GF-D8 (cell line): ENCODE measurements around the gene SS18.
"Not testable (repeated sequence)": the region's sequence is repeated elsewhere in the genome, so short reads cannot be mapped to it uniquely, and the experiment has no call there.

Experiments used
- DNase-seq: peaks from one replicate; lab custom pipeline; 2025; lab: John Stamatoyannopoulos, UW

SS18 gene, protein sequence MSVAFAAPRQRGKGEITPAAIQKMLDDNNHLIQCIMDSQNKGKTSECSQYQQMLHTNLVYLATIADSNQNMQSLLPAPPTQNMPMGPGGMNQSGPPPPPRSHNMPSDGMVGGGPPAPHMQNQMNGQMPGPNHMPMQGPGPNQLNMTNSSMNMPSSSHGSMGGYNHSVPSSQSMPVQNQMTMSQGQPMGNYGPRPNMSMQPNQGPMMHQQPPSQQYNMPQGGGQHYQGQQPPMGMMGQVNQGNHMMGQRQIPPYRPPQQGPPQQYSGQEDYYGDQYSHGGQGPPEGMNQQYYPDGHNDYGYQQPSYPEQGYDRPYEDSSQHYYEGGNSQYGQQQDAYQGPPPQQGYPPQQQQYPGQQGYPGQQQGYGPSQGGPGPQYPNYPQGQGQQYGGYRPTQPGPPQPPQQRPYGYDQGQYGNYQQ

DNA sequence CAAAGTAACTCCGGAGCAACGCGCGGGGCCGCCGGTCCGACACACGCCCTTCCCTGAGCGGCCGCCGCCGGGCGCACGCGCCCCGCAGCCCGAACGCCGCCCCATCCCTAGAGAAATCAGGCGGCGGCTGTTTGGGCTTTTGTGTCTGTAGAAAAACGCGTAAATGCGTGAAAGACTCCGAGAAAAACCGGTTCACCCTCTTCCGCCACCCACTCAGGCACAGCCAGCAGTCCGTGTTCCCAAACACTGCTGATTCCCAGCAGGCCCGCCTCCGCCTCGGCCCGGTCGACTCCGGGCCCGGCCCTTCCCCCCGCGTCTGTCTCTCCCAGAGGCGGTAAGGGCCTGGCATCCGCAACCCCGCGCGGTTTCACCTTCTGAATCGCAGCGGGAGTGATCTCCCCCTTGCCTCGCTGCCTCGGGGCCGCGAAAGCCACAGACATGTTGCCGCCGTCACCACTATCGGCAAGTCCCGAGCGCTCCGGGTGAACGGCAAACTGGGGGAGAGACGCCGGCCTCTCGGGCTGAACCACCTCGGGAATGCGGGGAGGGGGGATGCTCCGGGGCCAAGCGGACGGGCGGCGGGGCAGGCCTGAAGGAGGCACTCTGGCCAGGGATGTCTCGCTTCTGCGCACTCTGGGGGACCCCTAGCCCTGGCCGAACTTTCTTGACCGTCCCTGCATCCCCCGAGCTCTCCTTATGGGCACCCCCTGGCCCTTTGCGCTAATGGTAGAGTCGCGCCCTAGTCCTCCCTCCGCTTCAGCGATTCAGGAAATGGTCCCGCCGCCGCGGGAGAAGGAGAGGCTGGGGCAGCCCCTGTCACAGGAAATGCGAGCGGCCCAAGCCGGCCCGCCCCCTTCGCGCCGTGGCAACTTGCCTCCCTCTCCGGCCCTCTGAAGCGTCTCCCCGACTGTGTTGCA is at the start of gene SS18:
Gene SS18, minus strand, starts transcription at position 484 of the 917 bp plus-strand sequence. Its CDS starts 44 bp downstream, at position 440.
- DNase-seq: peak; percentile 89

DNA sequence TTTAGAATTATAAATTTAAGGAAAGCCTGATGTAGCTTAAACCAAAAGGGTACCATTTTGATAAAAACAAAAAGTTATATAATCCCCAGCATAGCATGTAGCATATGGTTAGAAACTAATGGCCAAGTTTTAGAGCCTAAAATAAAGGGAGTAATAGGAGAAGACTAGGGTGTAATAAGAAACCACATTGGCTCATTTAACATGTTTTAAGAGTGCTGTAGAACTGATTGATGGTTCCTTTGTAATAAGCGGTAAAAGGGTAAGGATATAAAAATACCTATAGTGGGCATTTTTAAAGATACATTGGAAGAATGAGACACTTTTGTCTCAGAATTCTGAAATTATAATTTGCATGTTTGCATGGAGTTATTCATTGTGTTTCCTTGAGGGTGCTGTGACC is 45.1 kb upstream of the SS18 start:
- no peak for DNase-seq

DNA sequence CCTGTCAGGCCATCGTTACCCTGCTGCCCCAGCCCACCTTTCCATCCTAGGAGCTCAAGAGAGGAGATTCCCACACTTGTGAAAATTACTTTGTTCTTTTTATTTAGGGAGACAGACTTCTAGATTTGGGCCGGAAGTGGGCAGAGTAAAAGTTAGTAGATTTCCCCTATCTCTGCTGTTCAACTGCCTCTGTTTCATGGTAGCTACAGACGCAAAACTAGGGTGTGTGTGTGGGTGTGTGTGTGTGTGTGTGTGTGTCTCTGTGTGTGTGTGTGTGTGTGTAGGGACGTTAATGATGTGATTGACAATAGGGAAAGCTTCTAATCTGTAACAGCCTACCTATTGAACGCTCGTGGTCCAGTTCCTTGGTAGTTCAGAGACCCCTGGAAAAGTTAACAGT is 43.7 kb upstream of the SS18 start:
- DNase-seq: no peak

DNA sequence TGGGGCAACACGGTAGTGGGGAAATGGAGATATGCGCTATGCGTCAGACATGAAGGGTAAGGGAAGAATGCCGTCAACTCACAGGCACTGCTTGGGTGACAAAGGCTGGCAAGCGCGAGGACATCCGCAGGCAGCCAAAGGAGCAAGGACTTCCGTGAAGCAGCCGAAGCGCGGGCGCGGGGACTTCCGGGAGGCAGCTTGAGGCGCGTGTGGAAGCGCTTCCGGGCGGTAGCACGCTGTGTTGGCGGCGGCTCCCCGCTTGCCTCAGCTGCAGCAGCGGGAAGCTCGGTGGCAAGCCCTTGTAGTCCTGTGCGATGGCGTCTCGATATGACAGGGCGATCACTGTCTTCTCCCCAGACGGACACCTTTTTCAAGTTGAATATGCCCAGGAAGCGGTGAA is 43.2 kb upstream of the SS18 start, which contains the start of gene PSMA8:
Gene PSMA8, plus strand, starts transcription at position 218 of the 400 bp plus-strand sequence. Its CDS starts 97 bp downstream, at position 315.
- no peak for DNase-seq

DNA sequence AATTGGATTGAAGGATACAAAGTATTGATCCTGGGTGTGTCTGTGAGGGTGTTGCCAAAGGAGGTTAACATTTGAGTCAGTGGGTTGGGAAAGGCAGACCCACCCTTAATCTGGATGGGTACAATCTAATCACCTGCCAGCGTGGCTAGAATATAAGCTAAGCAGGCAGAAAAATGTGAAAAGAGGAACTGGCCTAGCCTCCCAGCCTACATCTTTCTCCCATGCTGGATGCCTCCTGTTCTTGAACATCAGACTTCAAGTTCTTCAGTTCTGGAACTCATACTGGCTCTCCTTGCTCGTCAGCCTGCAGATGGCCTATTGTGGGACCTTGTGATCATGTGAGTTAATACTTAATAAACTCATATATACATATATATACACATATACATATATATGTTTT is 37.8 kb upstream of the SS18 start:
- not testable (repeated sequence) for DNase-seq

DNA sequence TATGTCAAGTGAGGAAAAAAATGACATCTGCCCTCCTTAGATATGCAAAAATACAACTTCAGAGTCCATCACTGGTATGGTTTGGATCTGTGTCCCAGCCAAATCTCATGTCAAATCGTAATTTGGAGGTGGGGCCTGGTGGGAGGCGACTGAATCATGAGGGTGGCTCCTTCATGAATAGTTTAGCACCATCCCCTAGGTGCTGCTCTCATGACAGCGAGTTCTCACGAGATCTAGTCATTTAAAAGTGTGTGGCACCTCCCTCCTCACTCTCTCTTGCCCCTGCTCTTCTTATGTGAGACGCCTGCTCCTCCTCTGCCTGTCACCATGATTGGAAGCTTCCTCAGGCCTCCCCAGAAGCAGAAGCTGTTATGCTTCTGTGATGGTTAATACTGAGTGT is 37.4 kb upstream of the SS18 start:
- DNase-seq: no peak

DNA sequence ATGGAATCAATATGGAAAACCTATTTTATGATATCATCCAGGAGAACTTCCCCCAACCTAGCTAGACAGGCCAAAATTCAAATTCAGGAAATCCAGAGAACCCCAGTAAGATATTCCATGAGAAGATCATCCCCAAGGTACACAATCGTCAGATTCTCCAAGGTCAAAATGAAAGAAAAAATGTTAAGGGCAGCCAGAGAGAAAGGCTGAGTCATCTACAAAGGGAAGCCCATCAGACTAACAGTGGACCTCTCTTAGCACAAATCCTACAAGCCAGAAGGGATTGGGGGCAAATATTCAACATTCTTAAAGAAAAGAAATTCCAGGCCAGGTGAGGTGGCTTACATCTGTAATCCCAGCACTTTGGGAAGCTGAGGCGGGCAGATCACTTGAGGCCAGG is 31.6 kb upstream of the SS18 start:
- DNase-seq: not testable (repeated sequence)

DNA sequence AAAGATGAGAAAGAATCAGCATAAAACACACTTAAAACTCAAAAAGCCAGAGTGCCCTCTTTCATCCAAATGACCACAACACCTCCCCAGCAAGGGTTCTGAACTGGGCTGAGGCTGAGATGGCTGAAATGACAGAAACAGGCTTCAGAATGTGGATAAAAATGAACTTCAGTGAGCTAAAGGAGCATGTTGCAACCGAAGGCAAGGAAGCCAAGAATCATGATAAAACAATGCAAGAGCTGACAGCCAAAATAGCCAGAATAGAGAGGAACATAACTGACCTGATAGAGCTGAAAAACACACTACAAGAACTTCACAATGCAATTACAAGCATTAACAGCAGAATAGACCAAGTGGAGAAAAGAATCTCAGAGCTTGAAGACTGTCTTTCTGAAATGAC is 31.1 kb upstream of the SS18 start:
- no peak for DNase-seq

DNA sequence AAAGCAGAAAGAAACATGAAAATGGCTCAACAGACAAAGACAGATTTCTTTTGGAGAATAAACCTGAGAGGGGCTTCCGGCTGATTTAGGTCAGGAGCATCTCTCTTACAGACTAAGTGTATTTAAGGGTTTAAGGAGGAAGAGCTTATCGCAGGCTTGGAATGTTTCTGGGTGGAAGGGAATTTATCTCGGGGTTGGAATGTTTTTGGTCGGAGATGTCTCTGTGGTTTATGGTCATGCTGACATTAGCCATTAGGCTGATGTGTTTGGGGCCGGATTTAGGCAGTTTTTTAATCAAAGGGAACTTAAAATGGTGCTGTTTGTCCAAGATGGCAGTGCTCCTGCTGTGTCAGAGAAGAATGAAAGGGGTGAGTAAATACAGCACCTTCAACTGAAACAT is 28.8 kb upstream of the SS18 start:
- DNase-seq: no peak

DNA sequence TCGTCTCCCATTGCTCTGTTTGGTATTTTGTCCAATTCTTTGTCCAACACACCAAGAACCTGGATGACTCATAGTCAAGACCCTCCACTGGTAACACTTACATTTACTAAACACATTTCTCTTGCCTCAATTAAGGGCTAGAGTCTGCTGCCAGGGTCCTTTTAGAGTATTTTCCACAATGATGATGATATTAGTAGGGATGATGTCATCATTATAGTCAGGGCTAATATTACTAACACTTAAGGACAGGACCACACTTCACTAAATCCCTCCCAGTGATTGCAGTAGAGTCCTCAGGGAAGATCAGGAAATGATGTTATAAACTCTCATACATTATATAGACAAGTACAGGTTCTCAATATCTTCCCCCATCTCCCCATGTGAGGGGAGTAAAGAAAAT is 13.6 kb upstream of the SS18 start:
- no peak for DNase-seq

DNA sequence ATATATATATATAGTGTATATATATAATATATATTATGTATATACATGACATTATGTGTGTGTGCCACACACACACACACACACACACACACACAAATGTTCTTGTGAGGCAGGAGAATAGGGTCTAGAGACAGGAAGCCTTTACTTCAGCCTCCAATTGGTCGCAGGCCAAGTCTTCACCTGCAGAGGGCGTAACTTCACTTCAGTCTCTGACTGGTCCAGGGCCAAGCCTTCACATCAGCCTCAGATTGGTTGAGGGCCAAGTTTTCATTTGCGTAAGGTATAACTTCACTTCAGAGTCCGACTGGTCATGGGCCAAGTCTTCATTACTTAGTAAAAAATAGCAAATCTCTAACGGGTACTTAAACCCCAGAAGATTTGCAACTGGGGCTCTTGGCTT is 13.2 kb upstream of the SS18 start:
- DNase-seq: no peak

DNA sequence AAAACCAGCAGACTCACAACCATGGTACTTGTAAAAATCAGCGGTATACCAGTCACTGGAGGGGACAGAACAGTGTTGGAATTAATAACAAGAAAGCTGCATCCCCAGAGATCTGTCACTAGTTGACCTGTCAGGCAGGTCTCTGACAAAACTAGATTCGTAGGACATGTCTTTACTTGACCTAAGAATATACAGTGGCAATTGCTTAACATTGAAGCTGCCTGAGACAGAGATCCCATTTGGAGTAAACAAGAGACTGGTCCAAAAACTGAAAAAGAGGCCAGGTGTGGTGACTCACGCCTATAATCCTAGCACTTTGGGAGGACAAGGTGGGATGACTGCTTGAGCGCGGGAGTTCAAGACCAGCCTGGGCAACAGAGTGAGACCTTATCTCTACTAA is 7.2 kb upstream of the SS18 start:
- DNase-seq: no peak

DNA sequence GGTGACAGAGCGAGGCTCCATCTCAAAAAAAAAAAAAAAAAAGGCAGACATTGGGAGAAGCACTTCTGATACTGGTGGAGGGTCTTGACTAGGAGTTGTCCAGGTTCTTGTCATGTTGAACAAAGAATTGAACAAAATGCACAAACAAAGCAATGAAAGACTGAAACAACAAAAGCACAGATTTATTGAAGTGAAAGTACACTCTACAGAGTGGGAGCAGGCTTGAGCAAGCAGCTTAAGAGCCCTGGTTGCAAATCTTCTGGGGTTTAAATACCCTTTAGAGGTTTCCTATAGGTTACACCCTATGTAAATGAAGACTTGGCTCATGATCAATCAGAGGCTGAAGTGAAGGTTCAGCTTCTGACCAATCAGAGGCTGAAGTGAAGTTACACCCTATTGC is 6.4 kb upstream of the SS18 start:
- no peak for DNase-seq

DNA sequence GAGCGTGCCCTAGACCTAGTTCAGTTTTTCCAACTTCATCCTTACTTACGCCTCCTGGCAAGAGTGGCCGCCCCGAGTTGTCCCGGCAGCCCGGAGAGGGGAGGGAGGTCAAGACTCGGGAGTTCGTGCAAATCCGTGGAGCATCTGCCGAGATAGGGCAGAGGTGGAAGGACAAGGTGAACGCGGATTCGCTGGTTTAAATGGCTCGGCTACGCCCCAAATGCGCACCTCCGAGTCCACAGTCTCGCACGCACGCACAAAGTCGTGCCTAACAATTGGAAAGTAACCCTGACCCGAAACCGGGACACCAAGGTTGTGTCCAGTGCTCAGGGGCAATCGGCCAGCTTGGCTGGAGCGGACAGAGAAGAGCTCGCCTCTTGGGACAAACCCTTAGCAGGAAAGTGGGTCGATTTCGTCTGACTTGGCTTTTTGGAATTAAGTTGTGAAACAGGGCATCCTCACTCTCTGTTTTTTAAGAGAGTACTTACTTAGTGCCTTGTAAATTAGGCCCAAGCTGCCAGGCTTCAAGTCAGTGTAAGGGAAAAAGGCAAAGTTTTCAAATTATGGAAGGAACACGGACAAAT is 726 bp upstream of the SS18 start:
- DNase-seq: no peak

DNA sequence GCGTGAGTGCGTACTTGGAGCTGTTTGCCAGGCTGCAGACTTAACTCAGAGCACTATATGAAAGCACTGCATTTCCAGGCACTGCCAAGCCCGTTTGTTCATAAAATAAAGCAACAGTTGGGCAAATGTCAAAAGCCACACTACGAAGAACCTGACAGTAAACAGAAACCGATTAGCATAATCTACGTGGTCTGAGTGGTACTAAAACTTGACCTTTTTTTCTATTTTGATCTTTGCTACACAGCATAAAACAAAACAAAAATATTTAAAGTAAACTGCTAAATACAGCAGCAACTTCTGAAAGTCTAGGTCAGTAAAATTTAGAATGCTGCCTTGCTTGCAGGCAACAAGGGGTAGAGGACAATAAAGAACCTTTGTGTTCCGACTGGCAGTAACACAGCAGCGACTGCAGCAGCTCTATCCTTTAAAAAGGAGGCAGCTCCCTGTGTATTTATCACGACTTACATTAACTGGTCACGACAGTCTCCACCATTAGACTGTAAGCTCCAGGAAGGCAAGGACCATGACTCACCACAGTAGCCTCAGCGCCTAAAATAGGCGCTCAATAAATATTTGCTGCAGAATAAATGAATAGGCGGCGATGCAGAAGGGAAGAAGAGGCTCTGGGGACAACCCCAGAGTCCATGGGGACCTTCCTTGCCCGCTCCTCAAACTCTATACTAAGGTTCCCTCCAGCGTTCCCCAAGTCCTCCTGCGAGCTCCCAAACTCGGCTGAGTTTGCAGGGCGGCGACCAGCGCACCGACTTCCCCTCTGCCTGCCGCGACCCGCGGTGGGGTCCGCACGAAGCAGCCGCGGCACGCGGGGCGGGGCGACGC is 902 bp downstream of the SS18 start:
- no peak for DNase-seq

DNA sequence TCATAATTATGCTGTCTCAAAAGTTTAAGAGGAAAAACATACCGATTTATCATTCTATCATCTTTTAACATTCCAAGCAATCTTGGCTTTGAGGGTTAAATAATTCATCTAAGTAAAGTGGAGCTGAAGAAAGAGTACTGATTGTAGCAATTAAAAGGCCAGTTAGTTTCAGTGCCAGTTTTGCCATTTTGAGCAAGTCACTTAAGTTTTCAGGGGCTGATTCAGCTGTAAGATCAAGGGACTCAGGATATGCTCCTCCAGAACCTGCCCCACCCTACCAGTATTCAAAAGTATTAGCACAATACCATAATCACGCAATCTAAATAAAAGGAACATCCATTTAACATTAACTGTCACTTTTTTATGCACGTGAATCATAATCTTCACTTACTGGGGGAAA is 1.9 kb downstream of the SS18 start:
- no peak for DNase-seq

DNA sequence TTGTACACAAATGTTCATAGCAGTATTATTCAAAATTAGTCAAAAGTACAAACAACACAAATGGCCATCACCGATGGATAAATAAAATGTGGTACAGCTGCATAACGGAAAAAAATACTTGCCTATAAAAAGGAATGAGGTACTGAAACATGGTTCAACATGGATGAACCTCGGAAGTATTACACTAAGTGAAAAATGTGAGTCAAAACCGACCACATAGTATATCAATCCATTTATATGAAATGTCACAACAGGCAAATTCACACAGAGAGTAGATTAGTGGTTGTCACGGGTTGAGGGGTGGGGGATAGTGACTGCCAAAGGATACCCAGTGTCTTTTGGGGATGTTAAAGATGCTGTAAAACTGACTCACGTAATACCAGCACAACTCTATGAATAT is 3.5 kb downstream of the SS18 start:
- DNase-seq: no peak

DNA sequence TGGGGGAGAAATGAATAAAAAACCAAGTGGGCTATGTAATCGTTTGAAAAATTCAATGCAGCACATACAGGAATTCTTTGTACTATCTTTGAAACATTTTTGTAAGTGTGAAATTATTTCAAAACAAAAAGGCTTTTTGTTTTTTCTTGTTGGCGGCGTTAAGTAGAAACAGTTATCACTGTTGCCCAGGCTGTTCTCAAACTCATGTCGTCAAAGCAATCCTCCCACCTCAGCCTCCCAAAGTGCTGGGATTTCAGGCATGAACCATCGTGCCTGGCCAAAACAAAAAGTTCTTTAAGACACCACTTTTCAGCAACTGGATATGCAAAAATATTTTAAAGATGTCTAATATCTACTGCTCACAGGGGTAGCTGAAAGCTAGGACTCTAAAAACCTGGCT is 5.4 kb downstream of the SS18 start:
- DNase-seq: no peak

DNA sequence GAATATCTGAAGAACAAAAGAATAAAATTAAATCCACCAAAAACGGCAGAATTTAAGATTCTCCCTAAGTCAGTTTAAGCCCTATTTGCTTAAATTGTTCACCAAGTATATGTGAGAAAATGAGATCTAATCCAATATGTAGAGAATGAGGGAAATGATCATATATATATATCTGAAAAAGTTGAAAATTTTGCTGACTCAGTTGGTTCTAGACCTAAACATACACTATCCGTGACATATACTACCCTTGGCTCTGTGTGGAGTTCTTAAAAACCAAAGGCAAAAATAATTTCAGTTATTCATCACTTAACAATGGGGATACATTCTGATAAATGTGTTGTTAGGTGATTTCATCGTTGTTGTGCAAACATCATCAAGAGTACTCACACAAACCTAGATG is 7.3 kb downstream of the SS18 start:
- DNase-seq: no peak

DNA sequence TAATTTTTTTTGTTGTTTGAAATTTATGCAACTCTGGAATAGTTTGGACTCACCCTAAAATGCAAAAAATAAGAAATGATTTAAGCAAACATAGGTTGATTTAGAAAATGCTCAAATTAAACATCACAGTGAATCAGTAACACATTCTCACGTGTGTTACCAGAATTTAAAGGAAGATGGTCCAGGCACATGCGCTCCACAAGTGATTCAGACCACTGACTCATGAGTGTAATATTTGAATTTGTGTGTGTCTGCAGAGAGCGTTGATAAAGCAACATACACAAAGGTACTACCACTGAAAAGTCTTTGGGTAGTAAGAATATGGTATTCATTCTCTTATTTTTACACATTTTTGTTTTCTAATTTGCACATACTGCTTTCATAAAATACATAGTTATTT is 7.9 kb downstream of the SS18 start:
- no peak for DNase-seq

DNA sequence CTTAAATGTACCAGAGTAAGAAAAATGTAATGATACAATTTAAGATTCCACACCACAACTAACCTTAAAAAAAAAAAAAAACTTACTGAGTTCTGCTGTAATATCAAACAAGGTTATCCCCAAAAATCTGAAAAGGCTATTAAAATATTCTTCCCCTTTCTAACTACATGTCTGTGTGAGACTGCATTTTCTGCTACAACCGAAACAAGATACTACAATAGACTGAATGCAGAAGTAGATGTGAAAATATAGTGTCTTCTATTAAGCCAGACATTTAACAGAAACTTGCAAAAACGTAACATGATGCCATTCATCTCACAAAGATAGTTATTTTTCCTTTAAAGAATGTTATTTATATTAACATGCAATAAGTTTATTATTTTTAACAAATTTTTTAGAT is 16.2 kb downstream of the SS18 start:
- DNase-seq: no peak

DNA sequence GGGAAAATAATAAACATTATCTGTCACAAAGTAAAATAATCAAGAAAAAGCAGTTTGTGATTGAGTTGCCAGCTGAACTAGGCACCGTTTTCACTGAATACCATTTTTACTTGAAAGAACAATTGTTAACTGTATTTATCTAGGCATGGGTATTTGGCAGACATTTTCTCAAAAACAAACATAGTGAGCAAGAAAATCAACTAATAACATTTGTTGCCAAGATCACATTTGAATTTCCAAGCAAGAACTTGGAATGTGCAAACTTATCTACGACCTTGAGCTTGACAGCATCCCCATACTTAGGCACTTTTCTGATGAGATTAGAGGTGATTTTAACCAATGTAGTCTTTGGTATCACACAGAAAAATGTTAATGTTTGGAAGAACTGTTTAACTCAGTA is 16.7 kb downstream of the SS18 start:
- DNase-seq: no peak
